Measurements from ENCODE around the gene KRTAP10-7.
"Not testable (repeated sequence)": the region's sequence is repeated elsewhere in the genome, so short reads cannot be mapped to it uniquely, and the experiment has no call there.

- not testable (repeated sequence) for TF ChIP-seq POLR2A (IDR thresholded peaks at IDR 0.05); EP300 (IDR thresholded peaks at IDR 0.05; ENCODE audit: low read depth); CTCF (IDR thresholded peaks at IDR 0.05); POLR2AphosphoS5 (IDR thresholded peaks at IDR 0.05)
Measured at GRCh38 chr21:44638506-44639330, 38.3 kb downstream of the KRTAP10-7 start.
